ENCODE data around the gene MEOX1.

MEOX1 gene

DNA sequence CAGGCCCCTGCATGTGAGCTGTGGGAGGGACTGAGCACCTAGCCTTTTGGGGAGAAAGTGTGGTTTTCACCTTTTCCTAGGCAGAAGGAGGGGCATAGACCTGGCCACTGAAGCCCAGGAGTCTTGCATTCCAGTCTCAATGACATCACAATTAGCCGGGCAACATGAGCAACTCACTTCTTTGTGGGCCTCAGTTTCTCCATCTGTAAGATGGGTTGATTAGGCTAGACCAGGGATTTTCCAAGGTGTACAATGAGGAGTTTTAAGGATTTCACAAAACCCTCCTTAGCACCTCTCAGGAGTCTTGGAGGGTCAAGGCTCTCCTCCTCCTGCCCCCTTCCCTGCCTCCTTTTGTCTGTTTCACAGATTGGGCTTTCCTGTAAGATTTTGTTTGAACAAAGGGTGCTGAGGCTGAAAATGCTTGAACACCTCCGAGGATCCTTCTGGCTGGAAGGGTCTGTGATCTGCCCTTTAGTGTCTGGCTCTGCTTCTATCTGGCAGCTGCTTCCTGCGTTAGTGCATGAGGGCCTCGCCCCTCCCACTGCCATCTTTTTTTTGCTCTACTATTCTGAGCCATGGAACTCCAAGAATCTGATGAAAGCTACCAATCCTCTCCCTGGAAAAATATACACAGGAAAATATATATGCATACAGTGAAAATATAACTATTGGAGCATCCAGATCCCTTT lies 63.2 kb downstream of the MEOX1 start:
- DNase-seq (ENCODE audit: extremely low spot score) = no peak
- ChIA-PET CTCF (no interaction called here), POLR2A (no interaction called here)
- TF ChIP-seq, protein P1, sequence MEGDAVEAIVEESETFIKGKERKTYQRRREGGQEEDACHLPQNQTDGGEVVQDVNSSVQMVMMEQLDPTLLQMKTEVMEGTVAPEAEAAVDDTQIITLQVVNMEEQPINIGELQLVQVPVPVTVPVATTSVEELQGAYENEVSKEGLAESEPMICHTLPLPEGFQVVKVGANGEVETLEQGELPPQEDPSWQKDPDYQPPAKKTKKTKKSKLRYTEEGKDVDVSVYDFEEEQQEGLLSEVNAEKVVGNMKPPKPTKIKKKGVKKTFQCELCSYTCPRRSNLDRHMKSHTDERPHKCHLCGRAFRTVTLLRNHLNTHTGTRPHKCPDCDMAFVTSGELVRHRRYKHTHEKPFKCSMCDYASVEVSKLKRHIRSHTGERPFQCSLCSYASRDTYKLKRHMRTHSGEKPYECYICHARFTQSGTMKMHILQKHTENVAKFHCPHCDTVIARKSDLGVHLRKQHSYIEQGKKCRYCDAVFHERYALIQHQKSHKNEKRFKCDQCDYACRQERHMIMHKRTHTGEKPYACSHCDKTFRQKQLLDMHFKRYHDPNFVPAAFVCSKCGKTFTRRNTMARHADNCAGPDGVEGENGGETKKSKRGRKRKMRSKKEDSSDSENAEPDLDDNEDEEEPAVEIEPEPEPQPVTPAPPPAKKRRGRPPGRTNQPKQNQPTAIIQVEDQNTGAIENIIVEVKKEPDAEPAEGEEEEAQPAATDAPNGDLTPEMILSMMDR (IDR thresholded peaks at IDR 0.05; ENCODE audit: control extremely low read depth, extremely low read depth, low read depth, missing control alignments) = no peak

DNA sequence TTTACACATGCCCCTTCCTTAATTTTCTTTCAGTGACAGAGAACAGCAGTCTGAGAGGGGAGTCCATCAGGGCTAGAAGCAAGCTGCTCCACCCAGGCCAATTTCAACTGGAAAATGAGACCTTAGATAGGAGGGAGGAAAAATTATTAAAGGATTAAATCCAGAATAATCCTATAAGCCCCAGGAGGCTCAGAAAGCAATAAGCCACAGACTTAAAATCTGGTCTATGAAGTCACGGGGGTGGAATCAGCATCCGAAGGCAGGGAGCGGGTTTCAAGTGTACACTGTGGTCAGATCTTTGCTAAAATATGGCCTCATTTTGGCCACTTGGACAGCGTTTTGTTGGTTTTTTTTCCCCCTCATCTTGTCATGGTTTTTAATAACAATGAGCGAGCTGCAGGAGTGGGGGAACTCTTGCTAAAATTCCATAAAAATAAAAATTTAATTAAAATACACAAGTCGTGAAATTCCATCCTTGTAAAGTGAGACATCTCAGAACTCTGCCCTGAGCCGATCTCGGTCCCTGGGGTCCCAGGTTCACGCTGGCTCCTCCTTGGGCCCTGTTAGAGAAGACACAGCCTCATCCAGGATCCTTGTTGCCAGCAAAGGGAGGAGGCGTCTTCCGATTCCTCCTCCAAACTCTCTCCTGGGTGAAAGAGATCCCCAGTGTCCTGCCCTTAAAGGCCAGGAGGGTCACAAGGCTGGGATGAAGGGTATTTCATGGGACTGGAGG lies 63.9 kb downstream of the MEOX1 start:
- ChIA-PET CTCF (interaction anchor here (1.3 kb wide), 1 partner anchor 8 kb away, joined by 4 read pairs; no protein-coding TSS in a partner anchor), POLR2A (no interaction called here)
- TF ChIP-seq, protein P1 (IDR thresholded peaks at IDR 0.05; ENCODE audit: control extremely low read depth, extremely low read depth, low read depth, missing control alignments) = no peak
- no peak for DNase-seq (ENCODE audit: extremely low spot score)

DNA sequence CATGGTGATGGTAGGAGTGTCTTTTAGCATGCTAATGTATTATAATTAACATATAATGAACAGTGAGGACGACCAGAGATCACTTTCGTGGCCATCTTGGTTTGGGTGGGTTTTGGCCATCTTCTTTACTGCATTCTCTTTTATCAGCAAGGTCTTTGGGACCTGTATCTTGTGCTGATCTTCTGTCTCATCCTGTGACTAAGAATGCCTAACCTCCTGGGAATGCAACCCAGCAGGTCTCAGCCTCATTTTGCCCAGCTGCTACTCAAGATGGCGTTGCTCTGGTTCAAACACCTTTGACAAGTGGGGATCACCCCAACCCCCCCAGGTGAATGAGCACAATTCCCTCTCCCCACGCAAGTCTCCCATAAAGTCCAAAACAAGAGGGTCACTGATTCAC lies 66.3 kb downstream of the MEOX1 start:
- TF ChIP-seq, protein P1 (IDR thresholded peaks at IDR 0.05; ENCODE audit: control extremely low read depth, extremely low read depth, low read depth, missing control alignments) = no peak
- ChIA-PET POLR2A (no interaction called here), CTCF (no interaction called here)
- no peak for DNase-seq (ENCODE audit: extremely low spot score)

DNA sequence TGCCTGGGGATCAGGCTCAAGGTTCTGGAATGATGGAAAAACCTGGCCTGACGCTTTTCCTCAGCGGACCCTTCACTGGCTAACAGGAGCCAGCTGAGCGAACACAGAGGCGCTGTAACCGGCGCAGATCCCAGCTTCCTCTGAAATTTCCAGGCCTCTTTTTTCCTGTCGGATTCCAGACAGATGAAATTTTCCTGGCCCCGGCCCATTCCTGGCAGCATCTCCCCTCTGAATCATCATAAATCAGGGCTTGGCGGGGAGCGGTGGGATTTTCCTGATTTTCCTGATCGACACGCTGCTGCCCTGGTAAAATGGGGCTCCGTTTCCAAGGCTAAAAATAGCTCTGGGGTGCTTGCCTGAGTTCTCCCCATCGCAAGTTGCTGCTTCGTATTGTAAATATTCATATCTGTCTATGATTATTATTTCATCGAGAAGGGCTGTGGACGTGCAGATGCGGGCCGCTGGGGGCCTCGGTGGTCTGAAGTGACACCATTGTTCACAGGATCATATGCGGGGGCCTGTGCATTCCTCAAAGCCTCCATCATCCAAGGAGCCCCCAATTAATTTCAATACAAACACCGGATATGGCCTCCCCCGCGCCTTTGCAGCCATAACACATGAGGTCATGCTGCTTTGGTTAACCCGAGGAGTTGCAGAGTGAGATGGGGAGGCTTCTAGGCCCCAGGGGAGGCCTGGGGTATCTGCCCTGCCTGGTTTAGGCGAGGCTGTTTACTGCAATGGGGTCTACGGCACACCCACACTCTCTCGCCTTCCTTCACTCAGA lies 69.8 kb downstream of the MEOX1 start:
- no peak for DNase-seq (ENCODE audit: extremely low spot score)
- ChIA-PET CTCF (interaction anchor here (4.1 kb wide), 1 partner anchor 14 kb away, joined by 30 read pairs; no protein-coding TSS in a partner anchor), POLR2A (no interaction called here)
- TF ChIP-seq, protein P1 (IDR thresholded peaks at IDR 0.05; ENCODE audit: control extremely low read depth, extremely low read depth, low read depth, missing control alignments) = no peak

DNA sequence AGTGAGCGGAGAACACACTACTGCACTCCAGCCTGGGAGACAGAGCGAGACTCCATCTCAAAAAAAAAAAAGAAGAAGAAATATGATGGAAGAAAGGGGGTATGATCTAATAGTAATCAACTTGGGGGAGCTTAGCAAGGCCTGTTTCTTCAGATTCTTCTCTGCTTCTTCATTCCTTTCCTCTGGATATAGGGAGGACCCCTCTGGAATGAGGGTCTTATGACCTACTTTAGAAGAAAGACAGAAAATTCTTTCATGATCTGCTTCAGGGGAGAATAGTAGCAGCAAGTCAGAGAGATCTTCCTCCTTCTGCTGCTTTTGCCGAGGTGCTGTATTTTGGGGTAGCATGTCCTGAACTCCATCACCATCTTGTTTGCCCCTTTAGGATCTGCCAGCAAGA lies 70.7 kb downstream of the MEOX1 start:
- DNase-seq (ENCODE audit: extremely low spot score) = no peak
- ChIA-PET CTCF (interaction anchor here (4.1 kb wide), 1 partner anchor 13 kb away, joined by 30 read pairs; no protein-coding TSS in a partner anchor), POLR2A (no interaction called here)
- TF ChIP-seq, protein P1 (IDR thresholded peaks at IDR 0.05; ENCODE audit: control extremely low read depth, extremely low read depth, low read depth, missing control alignments) = no peak

Measured in GM10248 (cell line).